ENCODE results near the gene ADAD2. TPM values are rescaled to one million over a fixed set of nuclear protein-coding genes. Genes with fewer than 3 reads are reported as not detected.

ADAD2 gene
- total and polyA plus RNA-seq, 10 of the 15 experiments (the other 5 are each of a cell fraction or from before 2014, with no cell fraction given), result 0.44 to 0.68 (median 0.51) TPM; not detected in 7

GRCh38 chr16:84212631-84213030 lies 21.7 kb downstream of the ADAD2 start:
- Histone ChIP-seq H4K20me1 (ENCODE audit: control insufficient read depth, insufficient read depth) (no peaks in the 10 kb centered on the region), H3K79me2 (ENCODE audit: control insufficient read depth, insufficient read depth, low read length) (no peaks in the 10 kb centered on the region), H3K4me3 (no peak overlapping the region), H3K4me1 (ENCODE audit: control insufficient read depth, insufficient read depth, low read length) (no peaks in the 10 kb centered on the region), H3K27me3 (replicated peaks in 1 of 2; ENCODE audit: control insufficient read depth in 2 of 2, insufficient read depth in 2 of 2, low read length in 1 of 2) (no peaks in the 10 kb centered on the region), H3K4me2 (ENCODE audit: control insufficient read depth, insufficient read depth) (no peak overlapping the region), H3K9me3 (replicated peaks; ENCODE audit: control insufficient read depth, insufficient read depth, low read length) (no peaks in the 10 kb centered on the region; the same call in 2 of the 3 replicates), H3K36me3 (ENCODE audit: control insufficient read depth in 2 of 2, insufficient read depth in 2 of 2, low read length in 1 of 2) (no peaks in the 10 kb centered on the region), H3K9ac (ENCODE audit: control insufficient read depth, insufficient read depth, low read length) (no peak overlapping the region), H2AFZ (ENCODE audit: control insufficient read depth, low read depth, low read length) (no peak overlapping the region), H3K27ac (ENCODE audit: control insufficient read depth, insufficient read depth) (no peak overlapping the region)
- DNase-seq (ENCODE audit: low read depth, low spot score), result no peak
- no peak for FAIRE-seq
- ChIA-PET CTCF (no interaction called here), POLR2A (no interaction called here), RAD21 (ENCODE audit: unreplicated experiment) (no interaction called here), SMC1A (ENCODE audit: uncharacterized antibody, unreplicated experiment) (no interaction called here)
- intact Hi-C loops (cut with micrococcal nuclease; ENCODE audit: unreplicated experiment), result no loop called here
- ATAC-seq, result no peak
- in situ Hi-C loops (cut with MboI), result no loop called here
- TF ChIP-seq POLR2A (IDR thresholded peaks at IDR 0.05; ENCODE audit: low read depth, low read length), result no peak
- no peak for TF ChIP-seq ZBED1 (IDR thresholded peaks at IDR 0.05; ENCODE audit: borderline replicate concordance)
- no peak for TF ChIP-seq CHD1 (IDR thresholded peaks at IDR 0.05; ENCODE audit: low read depth, low read length)
- TF ChIP-seq, protein P1, sequence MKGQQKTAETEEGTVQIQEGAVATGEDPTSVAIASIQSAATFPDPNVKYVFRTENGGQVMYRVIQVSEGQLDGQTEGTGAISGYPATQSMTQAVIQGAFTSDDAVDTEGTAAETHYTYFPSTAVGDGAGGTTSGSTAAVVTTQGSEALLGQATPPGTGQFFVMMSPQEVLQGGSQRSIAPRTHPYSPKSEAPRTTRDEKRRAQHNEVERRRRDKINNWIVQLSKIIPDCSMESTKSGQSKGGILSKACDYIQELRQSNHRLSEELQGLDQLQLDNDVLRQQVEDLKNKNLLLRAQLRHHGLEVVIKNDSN (IDR thresholded peaks at IDR 0.05; ENCODE audit: borderline replicate concordance, extremely low read length, insufficient read depth, low read depth, low read length), result no peak
- no peak for TF ChIP-seq NR2C2 (IDR thresholded peaks at IDR 0.05; ENCODE audit: borderline replicate concordance, control insufficient read depth, insufficient read length, low read depth)
- no peak for TF ChIP-seq IKZF1 (conservative IDR thresholded peaks at IDR 0.05)
- no peak for TF ChIP-seq PKNOX1 (IDR thresholded peaks at IDR 0.05)
- TF ChIP-seq RUNX3 (IDR thresholded peaks at IDR 0.05; ENCODE audit: low read length), result no peak
- TF ChIP-seq RAD51 (IDR thresholded peaks at IDR 0.05), result no peak
- TF ChIP-seq SMC3 (IDR thresholded peaks at IDR 0.05; ENCODE audit: borderline replicate concordance, low read length), result no peak
- no peak for TF ChIP-seq KAT2A (conservative IDR thresholded peaks at IDR 0.05; ENCODE audit: control insufficient read depth, low read depth, low read length)
- no peak for TF ChIP-seq BHLHE40 (IDR thresholded peaks at IDR 0.05; ENCODE audit: borderline replicate concordance in 1 of 2, low read depth in 2 of 2, low read length in 1 of 2)
- no peak for TF ChIP-seq KLF5 (IDR thresholded peaks at IDR 0.05; ENCODE audit: partially characterized antibody)
- TF ChIP-seq PAX8 (IDR thresholded peaks at IDR 0.05), result no peak
- no peak for TF ChIP-seq ZNF207 (IDR thresholded peaks at IDR 0.05; ENCODE audit: borderline replicate concordance)
- no peak for TF ChIP-seq NRF1 (conservative IDR thresholded peaks at IDR 0.05; ENCODE audit: low read depth, low read length)
- no peak for TF ChIP-seq CEBPB (IDR thresholded peaks at IDR 0.05; ENCODE audit: borderline replicate concordance in 1 of 2, low read depth in 2 of 2, low read length in 2 of 2)
- no TSS peak for BruUV-seq (replicated peaks)
- WGBS (ENCODE audit: insufficient coverage, insufficient replicate concordance, low lambda C conversion rate, missing lambda C conversion rate), result 20% methylated on average over 3 of the region's 4 CpGs

Data from GM12878 (cell line).